Stimulated activated CD8-positive, alpha-beta memory T cell treated with anti-CD3 and anti-CD28 coated beads, Interleukin-7, amount 100 ng/mL, for 24 hours (primary cell): ENCODE data around the gene HSPA14.
"Not testable (repeated sequence)": the region's sequence is repeated elsewhere in the genome, so short reads cannot be mapped to it uniquely, and the experiment has no call there.

Experiments used
- DNase-seq: peaks from one replicate; pipeline ENCODE4 v3.0.0-alpha.2; 2020; ENCODE audit warnings: low read depth

Gene HSPA14

GRCh38 chr10:14837003-14837756 is 926 bp upstream of the HSPA14 start:
- DNase-seq, result no peak

- DNase-seq, result no peak
Measured at GRCh38 chr10:14838582-14839304, 637 bp downstream of the HSPA14 start.

- no peak for DNase-seq
Measured at GRCh38 chr10:14839305-14839695, 1.2 kb downstream of the HSPA14 start.

GRCh38 chr10:14840178-14840577 is 2.1 kb downstream of the HSPA14 start:
- no peak for DNase-seq

GRCh38 chr10:14843327-14843988 is 5.4 kb downstream of the HSPA14 start:
- no peak for DNase-seq

GRCh38 chr10:14844948-14845347 is 6.8 kb downstream of the HSPA14 start:
- no peak for DNase-seq

GRCh38 chr10:14852236-14852635 is 14.1 kb downstream of the HSPA14 start:
- DNase-seq, result no peak

GRCh38 chr10:14855453-14855852 is 17.3 kb downstream of the HSPA14 start:
- no peak for DNase-seq

GRCh38 chr10:14858338-14858960 is 20.3 kb downstream of the HSPA14 start:
- no peak for DNase-seq

- DNase-seq, result no peak
Measured at GRCh38 chr10:14859043-14859442, 20.9 kb downstream of the HSPA14 start.

- DNase-seq, result no peak
Measured at GRCh38 chr10:14859775-14860174, 21.7 kb downstream of the HSPA14 start.

- DNase-seq, result no peak
Measured at GRCh38 chr10:14860791-14861190, 22.7 kb downstream of the HSPA14 start.

- not testable (repeated sequence) for DNase-seq
Measured at GRCh38 chr10:14864466-14864865, 26.4 kb downstream of the HSPA14 start.

- DNase-seq, result not testable (repeated sequence)
Measured at GRCh38 chr10:14864871-14865270, 26.8 kb downstream of the HSPA14 start.

GRCh38 chr10:14873090-14873760 is 35.1 kb downstream of the HSPA14 start:
- DNase-seq, result no peak

- DNase-seq, result no peak
Measured at GRCh38 chr10:14875941-14876340, 37.8 kb downstream of the HSPA14 start.

GRCh38 chr10:14876764-14877163 is 38.7 kb downstream of the HSPA14 start:
- no peak for DNase-seq

- peak; percentile 85 for DNase-seq
Measured at GRCh38 chr10:14878266-14879123, 40.4 kb downstream of the HSPA14 start, which contains the start of gene SUV39H2. SUV39H2 (plus strand) TSS chr10:14878866; CDS start chr10:14878889, 23 bp downstream.

GRCh38 chr10:14879124-14879927 is 41.2 kb downstream of the HSPA14 start:
- DNase-seq, result peak; percentile 3

- DNase-seq, result no peak
Measured at GRCh38 chr10:14879928-14880193, 41.8 kb downstream of the HSPA14 start.
